ENCODE measurements around the gene CIRBP. TPM values are rescaled to one million over a fixed set of nuclear protein-coding genes. Genes with fewer than 3 reads are reported as not detected.

Gene CIRBP
- total RNA-seq, 1 donor from 2014 or later, result 219 TPM

- intact Hi-C loops (cut with DNase I), result no loop called here
- ATAC-seq (no peak), DNase-seq (ENCODE audit: missing footprints) (no peak)
Measured at GRCh38 chr19:1272423-1273262, 3.5 kb downstream of the CIRBP start.

GRCh38 chr19:1273263-1274041 is 4.3 kb downstream of the CIRBP start:
- ATAC-seq, result no peak
- no peak for DNase-seq (ENCODE audit: missing footprints)
- intact Hi-C loops (cut with DNase I), result no loop called here

GRCh38 chr19:1274081-1274851 is 5.1 kb downstream of the CIRBP start:
- intact Hi-C loops (cut with DNase I), result no loop called here

GRCh38 chr19:1274852-1275259 is 5.7 kb downstream of the CIRBP start:
- DNase-seq (ENCODE audit: missing footprints) (no peak), ATAC-seq (peak; percentile 0)
- intact Hi-C loops (cut with DNase I), result loop anchor here (5.0 kb wide), 3 partner anchors 107 to 232 kb away; partner anchors contain the start of genes DAZAP1 and NDUFS7

More at GRCh38 chr19:1274081-1274851, 5.1 kb downstream of the CIRBP start:
- DNase-seq (ENCODE audit: missing footprints) (no peak), ATAC-seq (no peak)

- ATAC-seq (peak; percentile 88), DNase-seq (ENCODE audit: missing footprints) (peak; percentile 97)
- intact Hi-C loops (cut with DNase I), result loop anchor here (5.0 kb wide), 3 partner anchors 107 to 232 kb away; partner anchors contain the start of genes DAZAP1 and NDUFS7
Measured at GRCh38 chr19:1275260-1275975, 6.3 kb downstream of the CIRBP start, which contains the start of gene FAM174C. Gene FAM174C (plus strand): TSS chr19:1275530. CDS start chr19:1275550, 20 bp downstream.

GRCh38 chr19:1275976-1276627 is 7.0 kb downstream of the CIRBP start:
- ATAC-seq, result no peak
- DNase-seq (ENCODE audit: missing footprints), result no peak
- intact Hi-C loops (cut with DNase I), result loop anchor here (5.0 kb wide), 3 partner anchors 106 to 231 kb away; partner anchors contain the start of genes DAZAP1 and NDUFS7

- no peak for DNase-seq (ENCODE audit: missing footprints)
- ATAC-seq, result no peak
- intact Hi-C loops (cut with DNase I), result loop anchor here (5.0 kb wide), 3 partner anchors 106 to 231 kb away; partner anchors contain the start of genes DAZAP1 and NDUFS7
Measured at GRCh38 chr19:1276628-1277022, 7.5 kb downstream of the CIRBP start.

- intact Hi-C loops (cut with DNase I), result loop anchor here (5.0 kb wide), 3 partner anchors 105 to 230 kb away; partner anchors contain the start of genes DAZAP1 and NDUFS7
- DNase-seq (ENCODE audit: missing footprints) (no peak), ATAC-seq (no peak)
Measured at GRCh38 chr19:1277061-1277460, 7.9 kb downstream of the CIRBP start.

GRCh38 chr19:1278074-1278473 is 8.9 kb downstream of the CIRBP start:
- no peak for DNase-seq (ENCODE audit: missing footprints)
- ATAC-seq, result no peak
- intact Hi-C loops (cut with DNase I), result loop anchor here (5.0 kb wide), 3 partner anchors 104 to 229 kb away; partner anchors contain the start of genes DAZAP1 and NDUFS7

GRCh38 chr19:1278713-1279660 is 9.9 kb downstream of the CIRBP start:
- intact Hi-C loops (cut with DNase I), result loop anchor here (5.0 kb wide), 3 partner anchors 103 to 228 kb away; partner anchors contain the start of genes DAZAP1 and NDUFS7
- ATAC-seq, result no peak
- DNase-seq (ENCODE audit: missing footprints), result no peak

- ATAC-seq (peak; percentile 26), DNase-seq (ENCODE audit: missing footprints) (peak; percentile 87)
- intact Hi-C loops (cut with DNase I), result loop anchor here (5.0 kb wide), 3 partner anchors 102 to 227 kb away; partner anchors contain the start of genes DAZAP1 and NDUFS7
Measured at GRCh38 chr19:1279782-1280341, 10.7 kb downstream of the CIRBP start.

- intact Hi-C loops (cut with DNase I), result no loop called here
- ATAC-seq, result no peak
- DNase-seq (ENCODE audit: missing footprints), result no peak
Measured at GRCh38 chr19:1280636-1281568, 11.8 kb downstream of the CIRBP start.

- ATAC-seq (no peak), DNase-seq (ENCODE audit: missing footprints) (no peak)
- intact Hi-C loops (cut with DNase I), result no loop called here
Measured at GRCh38 chr19:1281569-1282287, 12.6 kb downstream of the CIRBP start.

GRCh38 chr19:1282588-1283206 is 13.6 kb downstream of the CIRBP start:
- intact Hi-C loops (cut with DNase I), result no loop called here
- no peak for ATAC-seq
- DNase-seq (ENCODE audit: missing footprints), result no peak
